ENCODE data around the gene TIGD7.

Gene TIGD7, protein sequence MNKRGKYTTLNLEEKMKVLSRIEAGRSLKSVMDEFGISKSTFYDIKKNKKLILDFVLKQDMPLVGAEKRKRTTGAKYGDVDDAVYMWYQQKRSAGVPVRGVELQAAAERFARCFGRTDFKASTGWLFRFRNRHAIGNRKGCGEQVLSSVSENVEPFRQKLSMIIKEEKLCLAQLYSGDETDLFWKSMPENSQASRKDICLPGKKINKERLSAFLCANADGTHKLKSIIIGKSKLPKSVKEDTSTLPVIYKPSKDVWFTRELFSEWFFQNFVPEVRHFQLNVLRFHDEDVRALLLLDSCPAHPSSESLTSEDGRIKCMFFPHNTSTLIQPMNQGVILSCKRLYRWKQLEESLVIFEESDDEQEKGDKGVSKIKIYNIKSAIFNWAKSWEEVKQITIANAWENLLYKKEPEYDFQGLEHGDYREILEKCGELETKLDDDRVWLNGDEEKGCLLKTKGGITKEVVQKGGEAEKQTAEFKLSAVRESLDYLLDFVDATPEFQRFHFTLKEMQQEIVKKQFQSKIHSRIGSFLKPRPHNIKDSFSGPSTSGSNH

DNA sequence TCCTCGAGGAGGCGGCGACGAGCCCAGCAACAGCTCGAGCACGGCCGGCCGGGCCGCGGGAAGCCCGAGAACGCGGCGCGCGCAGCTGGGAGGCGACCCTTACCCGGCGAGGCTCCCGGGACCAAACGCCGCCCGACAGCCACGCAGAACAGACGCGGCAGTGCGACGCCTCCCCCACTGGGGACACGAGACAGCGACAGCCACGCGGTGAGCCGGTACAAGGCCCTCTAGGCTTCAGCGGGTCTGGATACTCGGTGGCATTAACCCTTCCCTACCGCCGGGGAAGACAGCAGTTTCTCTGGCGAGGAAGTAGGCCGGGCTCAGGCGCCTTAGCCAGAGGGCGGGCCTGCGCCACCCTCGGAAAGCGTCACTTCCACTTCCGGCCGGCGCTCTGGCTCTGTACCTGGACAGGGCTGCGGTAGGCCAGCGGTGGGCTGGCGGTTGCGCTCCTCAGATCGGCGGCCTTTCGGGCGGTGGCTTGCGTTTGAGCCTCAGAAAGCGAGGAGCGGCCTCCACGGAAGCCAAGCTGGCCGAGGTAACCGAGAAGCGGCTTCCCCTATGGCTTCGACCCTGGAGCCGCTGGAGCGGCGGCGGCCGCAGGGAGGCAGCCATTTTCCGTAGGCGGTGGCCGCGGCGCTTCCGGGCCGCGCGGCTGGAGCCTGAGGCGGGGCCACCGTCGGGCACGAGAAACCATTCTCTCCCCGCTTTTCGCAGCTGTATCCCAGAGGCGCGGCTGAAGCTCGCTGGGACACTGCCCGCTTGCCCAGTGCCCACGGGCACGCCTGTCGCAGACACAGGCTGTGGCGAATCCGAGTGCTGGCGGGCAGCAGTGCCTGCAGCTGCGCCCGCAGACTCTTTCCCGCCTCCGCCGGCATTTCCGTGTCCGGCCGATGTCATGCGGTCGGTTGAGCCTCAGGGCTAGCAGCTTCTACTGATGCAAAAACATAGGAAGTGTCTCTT, at the start of gene TIGD7, which contains the start of gene ZNF75A:
TSS of gene TIGD7 (minus strand) at position 322 of the 960 bp plus-strand sequence. CDS start 4,816 bp downstream, outside the sequence.
TSS of gene ZNF75A (plus strand) at position 389 of the 960 bp plus-strand sequence. CDS start 2,932 bp downstream, outside the sequence.
- DNase-seq, result peak; percentile 78 to 80

DNA sequence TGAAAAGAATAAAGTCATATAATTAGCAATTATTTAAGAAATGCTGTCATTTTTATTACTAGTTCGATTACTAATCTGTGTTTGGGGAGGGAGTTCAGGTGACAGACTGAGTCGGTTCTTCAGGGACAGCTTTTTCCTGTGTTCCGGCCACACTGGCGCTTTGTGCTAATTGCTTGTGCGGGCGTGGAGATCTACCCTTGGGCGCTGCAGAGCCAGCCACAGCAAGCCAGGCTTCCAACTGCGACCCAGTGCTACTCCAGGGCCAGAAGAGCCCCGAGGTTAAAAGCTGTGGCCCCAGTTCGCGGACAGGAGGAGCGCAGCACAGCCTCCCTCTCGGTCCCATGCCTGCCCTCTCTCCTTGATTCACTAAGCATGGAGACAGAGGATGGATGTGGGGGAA, 43.9 kb upstream of the TIGD7 start:
- no peak for DNase-seq

DNA sequence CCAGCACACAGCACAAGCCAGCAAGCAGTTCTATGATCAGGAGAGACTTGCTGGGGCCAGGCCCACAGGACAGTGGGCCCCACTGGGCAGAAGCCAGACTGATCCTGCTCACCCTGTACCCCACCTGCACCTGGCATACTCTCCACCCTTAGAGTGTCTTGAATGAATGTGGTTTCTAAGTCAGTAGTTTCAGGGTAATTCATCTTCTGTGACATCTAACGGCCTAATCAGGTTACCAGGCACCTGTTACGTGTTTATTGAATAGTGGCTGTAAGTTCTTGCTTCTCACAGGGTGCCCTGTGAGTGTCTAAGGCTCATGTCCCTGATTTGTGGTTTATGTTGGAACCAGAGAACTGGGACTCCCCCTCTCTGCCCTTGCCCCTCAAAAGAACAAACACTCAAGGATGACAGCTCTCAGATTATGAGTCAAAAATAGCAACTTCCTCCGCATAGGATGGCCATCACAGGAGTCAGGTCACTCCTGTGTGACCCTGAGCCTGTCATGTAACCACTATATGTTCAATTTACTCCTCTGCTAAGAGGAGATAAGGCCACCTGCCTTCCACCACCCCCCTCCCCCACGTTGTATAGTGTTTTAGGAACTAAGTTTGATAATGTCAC, 43.4 kb upstream of the TIGD7 start:
- DNase-seq, result no peak

DNA sequence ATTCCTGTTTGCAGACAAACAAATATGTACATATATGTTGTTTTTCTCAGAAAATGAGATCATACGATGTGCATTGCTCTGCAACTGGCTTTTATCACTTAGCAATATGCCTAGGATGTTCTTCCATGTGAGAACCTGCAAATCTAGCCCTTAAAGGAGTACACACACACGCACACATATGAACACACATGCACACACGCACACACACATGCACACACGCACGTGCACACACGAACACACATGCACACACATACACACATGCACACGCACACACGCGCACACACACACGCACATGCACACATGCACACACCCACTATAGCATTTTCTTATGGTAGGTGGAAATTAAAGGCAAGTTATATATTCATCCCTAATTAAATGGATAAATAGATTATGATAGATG, 42.4 kb upstream of the TIGD7 start:
- DNase-seq, result no peak

DNA sequence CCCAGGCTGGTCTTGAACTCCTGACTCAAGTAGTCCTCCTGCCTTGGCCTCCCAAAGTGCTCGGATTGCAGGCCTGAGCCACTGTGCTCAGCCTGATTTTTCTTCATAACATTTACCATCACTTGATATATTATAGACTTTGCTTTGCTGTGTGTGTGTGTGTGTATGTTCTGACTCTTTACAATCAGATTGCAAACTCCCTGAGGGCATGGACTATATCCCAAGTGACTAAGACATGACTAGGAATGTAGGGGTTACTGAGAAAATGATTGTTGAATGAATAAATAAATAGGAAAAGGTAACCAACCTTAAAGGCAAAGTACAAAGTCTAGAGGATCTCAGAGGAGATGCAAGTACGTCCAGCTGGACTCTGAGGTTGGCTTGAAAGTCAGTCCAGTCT, 40.8 kb upstream of the TIGD7 start:
- DNase-seq, result no peak

DNA sequence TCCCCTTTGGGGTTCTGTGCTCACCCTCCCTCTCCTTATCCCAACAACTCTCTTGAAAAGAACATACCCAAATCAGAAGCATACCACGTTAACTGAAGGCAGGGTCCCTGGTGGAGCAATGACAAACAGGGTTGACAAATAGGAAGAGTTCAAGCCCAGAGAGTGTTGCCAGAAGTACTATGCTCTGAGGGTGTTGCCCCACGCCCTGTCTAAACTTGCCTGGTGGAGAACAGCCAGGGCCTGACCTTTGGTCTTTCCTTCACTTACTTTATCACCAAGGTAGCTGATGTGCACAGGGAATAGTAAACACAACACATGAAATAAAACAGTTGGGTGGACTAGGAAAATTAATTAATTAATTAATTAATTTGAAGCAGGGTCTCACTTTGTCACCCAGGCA, 23.4 kb upstream of the TIGD7 start:
- no peak for DNase-seq

DNA sequence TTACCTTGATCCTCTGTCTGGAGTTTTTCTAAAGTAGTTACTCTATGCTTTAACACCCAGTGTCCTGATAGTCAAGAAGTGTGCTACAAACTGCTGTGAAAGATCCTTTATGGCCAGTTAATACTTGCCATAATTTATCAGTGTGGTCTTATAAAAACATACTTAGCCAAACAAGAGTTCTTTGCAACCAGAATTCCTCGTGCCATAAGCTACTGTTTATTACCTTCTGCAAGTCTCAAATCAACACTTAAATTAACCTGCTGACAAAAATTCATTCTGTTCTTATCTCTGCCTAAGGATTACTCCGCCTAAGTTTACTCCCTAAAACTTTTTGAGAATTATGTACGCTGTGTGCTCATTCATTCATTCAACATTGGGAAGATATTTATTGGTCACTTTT, 22.9 kb upstream of the TIGD7 start:
- no peak for DNase-seq

DNA sequence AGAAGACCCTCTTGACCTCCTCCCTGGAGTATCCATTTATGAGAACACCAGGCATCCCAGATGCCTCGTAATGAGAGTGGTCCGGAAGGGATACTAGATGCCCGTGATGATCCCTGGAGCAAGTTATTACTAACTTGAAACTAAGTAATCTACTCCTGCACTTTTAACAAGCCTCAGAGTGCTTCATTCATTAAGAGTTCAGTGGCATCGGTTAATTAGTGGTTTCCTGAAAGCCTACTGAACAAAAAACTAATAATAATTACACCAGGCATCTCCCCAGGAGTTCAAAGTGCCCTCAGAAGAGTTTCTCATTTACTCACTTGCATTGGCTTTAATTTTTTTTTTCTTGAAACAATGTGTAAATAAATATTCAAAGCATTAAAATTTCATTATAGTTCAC, 22.3 kb upstream of the TIGD7 start:
- no peak for DNase-seq

DNA sequence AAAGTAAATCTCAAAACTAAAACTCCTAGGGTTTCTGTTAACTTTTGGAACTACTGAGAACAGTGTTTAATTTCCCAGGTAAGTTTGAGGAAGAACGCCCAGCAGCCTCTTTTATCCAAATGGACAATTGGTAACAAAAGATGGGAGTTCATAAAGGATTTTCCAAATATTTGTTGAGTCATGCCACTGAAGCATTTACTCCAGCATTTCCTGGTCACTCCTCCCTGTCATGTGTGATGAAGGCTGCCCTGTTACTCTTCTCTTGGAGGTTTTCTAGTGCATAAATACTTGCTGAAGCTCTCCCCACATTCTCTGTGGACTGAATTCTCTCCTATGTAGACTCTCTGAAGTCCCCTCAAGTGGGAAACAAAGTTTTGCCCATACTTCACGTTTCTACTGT, 16.6 kb upstream of the TIGD7 start:
- DNase-seq, result no peak

DNA sequence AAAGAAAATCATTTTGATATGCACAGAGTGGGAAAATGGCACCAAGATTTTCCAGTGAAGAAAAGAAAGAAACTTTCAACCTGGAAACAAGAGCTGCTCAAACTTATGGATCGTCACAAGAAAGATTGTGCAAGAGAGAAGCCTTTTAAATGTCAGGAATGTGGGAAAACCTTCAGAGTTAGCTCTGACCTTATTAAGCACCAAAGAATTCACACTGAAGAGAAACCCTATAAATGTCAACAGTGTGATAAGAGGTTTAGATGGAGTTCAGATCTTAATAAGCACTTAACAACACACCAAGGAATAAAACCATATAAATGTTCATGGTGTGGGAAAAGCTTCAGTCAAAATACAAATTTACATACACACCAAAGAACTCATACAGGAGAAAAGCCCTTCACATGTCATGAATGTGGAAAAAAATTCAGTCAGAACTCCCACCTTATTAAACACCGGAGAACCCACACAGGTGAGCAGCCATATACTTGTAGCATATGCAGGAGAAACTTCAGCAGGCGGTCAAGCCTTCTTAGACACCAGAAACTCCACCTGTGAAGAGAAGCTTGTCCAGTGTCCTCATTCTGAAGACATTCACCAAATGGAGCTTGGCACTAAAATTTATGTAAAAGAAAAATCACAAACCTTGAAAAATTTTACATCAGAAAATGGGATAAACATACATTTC, 12.2 kb upstream of the TIGD7 start:
- DNase-seq, result no peak

DNA sequence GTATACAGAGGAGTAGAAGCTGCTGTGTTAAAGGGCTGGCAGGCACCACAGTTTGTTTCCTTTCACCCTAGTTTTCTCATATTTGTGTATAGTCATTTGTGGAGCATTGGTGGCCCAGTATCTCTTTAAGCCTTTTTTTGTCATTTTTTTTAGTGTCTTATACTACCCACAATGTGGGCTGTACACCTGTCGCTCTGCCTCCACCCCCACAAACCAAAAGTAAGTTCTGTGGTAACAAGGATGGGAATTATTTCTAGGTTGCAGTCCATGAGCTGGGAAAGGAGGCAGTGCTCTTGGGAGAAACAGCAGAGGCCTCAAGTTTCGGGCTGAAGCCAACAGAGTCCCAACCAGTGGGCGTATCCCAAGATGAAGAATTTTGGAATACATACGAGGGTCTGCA, 6.3 kb upstream of the TIGD7 start:
- no peak for DNase-seq

DNA sequence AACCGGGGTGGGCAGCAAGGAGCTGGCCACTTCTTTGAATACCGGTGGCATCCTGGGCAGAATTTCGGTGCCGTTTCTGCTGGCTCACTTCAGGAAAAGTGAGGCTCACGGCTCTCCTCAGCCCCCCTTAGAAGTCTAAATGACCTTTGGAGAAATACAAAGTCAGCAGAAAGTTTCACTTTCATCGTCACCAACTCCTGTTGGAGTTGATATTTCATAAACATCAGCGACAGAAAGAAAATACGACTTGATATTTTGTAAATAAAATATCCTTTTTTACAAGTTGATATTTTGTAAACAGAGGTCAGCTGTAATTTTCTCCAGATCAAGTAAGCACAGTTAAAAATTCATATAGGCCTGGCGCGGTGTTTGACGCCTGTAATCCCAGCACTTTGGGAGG, 848 bp upstream of the TIGD7 start:
- no peak for DNase-seq

DNA sequence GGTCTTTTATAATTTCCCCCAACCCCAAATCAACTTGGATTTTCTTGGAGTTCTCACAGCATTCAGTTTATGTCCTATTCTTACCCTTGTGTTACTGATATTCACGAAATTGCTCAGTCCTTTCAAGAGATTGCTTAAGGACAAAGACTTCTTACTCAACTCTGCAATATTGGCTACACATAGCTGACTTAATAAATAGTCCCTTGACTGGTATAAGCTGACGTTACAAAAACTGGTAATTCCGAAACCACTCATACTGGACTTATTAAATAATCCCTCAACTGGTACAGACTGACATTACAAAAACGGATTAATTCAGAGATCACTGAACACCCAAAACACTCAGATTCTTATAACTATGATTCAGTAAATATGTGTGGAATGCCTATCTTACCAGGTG, 860 bp downstream of the TIGD7 start:
- DNase-seq, result no peak

DNA sequence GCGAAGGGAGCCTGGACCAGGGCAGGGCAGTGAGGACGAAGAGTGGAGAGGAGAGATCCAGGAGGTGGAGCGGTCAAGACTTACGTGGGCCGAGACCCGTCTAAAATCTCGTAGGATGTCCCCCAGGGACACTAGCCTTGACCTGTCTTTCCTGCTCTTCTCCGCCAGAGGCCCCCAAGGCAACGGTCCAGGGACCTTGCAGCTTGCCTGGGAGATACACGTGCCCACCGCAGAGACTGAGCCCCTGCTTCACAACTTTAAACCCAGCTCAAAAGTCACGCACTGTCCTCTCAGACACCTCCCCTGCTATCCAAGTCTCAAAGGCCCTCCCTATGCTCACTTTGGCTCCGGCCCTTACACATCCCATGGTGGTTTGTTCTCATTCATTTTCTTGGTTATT, 9.4 kb downstream of the TIGD7 start:
- DNase-seq, result no peak

DNA sequence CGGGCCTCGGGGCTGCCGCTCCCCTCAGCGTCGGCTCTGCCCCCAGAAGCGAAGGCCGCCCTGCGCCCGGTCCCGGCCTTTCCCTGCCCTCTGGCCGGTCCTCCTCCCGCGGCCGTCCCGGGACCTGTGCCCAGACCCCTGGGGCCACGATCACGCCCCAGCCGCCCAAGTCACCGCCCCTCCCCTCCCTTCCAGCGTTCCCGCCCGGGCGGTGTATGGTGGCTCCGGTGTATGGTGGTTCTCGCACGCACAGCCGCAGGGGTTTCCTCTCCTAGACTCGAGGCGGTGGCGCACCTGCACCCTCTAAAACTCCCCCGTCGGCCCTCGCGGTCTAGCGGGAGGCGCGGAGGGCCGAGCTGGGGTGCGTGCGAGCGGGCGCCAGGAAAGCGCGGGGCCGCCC, 10.0 kb downstream of the TIGD7 start:
- no peak for DNase-seq

DNA sequence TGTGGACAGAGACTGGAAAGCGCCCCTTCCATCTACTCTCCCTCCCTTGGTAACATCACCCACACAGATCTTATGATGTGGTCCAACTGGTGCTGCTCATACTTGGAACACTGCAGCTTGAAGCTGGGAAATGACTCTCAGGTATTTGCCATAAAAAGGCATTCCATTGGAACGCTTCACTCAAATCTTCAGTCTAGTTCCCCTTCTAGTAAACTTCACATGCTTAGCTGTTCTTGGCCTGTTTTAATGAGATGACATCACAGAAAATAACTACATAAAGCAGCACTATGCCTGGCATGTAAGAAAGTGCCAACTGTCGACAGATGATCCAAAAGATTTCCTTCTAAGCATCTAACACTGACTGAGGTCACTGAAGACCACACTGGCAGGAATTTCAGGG, 12.6 kb downstream of the TIGD7 start:
- DNase-seq, result no peak

DNA sequence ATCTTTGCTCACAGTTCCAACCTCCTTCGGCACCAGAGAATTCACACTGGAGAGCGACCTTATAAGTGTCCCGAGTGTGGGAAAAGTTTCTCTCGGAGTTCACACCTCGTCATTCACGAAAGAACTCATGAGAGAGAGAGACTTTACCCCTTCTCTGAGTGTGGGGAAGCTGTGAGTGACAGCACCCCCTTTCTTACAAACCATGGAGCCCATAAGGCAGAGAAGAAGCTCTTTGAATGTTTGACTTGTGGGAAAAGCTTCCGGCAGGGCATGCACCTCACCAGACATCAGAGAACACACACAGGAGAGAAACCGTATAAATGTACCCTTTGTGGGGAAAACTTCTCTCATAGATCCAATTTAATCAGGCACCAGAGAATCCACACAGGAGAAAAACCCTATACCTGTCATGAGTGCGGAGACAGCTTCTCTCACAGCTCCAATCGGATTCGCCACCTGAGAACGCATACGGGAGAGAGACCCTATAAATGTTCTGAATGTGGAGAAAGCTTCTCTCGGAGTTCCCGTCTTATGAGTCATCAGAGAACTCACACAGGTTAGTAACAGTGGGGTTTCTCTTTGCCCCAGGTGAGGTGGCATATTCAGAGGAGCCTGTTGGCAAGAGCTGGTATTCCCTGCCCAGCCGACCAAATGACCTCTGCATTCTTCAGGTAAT, 15.1 kb downstream of the TIGD7 start:
- DNase-seq, result no peak

DNA sequence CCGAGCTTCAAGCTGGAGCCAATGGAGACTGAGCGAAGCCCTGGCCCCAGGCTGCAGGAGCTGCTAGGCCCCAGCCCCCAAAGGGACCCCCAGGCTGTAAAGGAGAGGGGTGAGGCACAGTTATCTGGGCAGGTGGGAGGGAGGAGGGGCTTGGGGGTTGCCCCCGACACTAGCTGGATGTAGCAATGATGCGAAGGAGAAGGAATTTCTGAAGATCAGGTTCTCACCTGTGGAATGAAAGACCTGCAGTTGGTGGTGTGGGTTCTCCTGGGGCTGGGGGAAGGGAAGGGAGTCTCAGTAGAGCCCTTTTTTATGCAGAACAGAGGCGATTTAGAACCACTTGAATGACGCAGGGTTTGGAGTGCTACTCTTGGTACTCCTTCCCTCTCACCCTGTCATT, 20.1 kb downstream of the TIGD7 start:
- no peak for DNase-seq

DNA sequence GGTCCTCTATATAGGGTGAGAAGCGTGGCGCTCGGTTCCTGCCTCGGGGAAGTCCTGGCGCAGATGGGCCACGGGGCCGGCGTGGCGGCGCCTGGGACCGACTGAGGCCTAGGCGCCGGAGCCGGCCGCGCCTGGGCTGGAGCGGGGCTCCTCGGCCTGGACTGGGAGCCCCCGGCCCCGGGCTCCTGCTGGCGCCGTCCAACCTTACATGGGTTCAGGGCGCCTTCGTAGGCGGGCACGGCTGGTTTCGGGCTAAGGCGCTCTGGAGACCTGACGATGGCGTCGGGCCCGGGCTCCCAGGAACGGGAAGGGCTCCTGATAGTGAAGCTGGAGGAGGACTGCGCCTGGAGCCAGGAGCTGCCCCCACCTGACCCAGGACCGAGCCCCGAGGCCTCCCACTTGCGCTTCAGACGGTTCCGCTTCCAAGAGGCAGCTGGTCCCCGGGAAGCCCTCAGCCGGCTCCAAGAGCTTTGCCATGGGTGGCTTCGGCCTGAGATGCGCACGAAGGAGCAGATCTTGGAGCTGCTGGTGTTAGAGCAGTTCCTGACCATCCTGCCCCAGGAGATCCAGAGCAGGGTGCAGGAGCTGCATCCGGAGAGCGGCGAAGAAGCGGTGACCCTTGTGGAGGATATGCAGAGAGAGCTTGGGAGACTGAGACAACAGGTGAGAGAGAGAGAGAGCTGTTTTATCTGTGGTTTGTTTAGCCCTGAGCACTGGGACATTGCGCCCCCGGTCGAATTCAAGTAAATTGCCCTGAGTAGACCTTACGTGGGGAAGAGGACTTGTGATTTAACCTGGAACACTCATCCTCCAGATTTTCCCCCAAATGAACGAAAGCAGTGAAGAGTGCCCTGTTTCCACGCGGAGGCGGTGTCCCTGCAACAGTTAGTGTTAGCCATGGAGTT, 21.4 kb downstream of the TIGD7 start:
- no peak for DNase-seq

DNA sequence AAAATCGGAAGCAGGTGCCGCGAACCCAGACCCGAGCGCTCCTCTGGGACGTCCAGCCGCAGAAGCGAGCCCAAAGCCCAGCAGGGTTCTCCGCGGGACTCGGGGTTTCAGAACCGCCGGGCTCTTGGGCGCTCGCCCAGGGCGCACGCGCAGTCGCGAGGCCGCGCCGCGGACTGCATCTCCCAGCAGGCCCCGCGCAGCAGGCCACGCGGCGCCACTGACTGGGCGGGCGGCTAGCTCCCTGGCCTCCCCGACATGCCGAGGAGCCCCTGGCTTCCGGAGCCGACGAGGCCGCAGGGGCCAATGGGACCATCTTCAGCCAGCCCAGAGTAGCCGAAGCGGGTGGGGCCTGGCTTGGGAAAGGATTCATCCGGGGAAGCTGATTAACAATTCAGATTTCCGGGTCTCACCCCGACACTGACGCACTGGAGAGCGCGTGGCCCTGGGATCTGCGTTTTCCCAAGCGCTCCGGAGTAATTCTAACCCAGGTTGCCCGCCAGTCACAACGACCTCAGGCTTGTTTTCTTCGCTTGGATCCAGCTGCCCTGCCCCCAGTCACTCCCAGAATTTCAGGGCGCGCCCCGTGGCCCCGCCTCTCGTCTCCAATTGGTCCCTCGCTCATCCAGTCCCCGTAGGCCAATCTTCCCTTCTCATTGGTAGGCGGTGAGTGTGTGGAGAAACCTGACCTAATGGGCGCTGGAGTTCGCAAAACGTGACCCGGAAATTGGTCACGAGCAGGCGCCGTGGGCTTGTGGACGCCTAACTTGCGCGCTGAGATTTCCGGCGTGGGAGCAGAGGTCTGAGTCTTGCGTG, 22.3 kb downstream of the TIGD7 start, which contains the start of gene ZNF263:
TSS of gene ZNF263 (plus strand) at position 762 of the 813 bp plus-strand sequence. CDS start 328 bp downstream, outside the sequence.
- peak; percentile 92 to 94 for DNase-seq

All from activated CD4-positive, alpha-beta T cell treated with anti-CD3 and anti-CD28 coated beads for 4 hours (primary cell).